NCI-H345 treated with DMSO at 0.1 percent for 48 hours (cell line): ENCODE results near the gene YEATS2.
"Not testable (repeated sequence)": the region's sequence is repeated elsewhere in the genome, so short reads cannot be mapped to it uniquely, and the experiment has no call there.

Experiments used
- DNase-seq: peaks from one replicate; lab custom pipeline; 2025; ENCODE audit not compliant: unreplicated experiment; lab: John Stamatoyannopoulos, UW

The YEATS2 gene

DNA sequence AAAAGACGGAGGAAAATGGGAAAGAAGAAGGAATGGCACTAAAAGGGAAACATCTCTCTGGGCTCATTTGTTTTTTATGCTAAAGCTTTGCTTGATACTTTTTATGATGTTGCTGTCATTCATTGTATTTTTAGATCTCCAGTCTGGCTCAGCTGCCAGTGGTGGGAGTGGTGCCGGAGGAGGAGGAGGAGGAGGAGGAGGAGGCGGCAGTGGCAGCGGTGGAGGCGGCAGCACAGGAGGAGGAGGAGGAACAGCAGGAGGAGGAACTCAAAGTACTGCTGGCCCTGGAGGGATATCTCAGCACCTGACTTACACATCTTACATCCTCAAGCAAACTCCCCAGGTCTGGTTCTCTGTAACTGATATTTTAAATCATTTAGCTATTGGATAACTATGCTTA, 78.2 kb downstream of the YEATS2 start:
- DNase-seq: no peak

DNA sequence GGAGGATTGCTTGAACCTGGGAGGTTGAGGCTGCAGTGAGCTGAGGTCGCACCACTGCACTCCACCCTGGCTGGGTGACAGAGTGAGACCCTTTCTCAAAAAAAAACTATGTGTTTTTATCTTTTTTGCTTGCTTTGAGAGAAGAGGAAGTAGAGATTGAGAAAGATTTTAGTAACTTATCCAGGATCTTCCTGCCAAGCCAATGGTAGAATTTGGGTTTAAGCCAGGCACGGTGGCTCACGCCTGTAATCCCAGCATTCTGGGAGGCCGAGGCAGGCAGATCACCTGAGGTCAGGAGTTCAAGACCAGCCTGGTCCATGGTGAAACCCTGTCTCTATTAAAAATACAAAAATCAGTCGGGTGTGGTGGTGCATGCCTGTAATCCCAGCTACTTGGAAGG, 78.9 kb downstream of the YEATS2 start:
- DNase-seq: not testable (repeated sequence)

DNA sequence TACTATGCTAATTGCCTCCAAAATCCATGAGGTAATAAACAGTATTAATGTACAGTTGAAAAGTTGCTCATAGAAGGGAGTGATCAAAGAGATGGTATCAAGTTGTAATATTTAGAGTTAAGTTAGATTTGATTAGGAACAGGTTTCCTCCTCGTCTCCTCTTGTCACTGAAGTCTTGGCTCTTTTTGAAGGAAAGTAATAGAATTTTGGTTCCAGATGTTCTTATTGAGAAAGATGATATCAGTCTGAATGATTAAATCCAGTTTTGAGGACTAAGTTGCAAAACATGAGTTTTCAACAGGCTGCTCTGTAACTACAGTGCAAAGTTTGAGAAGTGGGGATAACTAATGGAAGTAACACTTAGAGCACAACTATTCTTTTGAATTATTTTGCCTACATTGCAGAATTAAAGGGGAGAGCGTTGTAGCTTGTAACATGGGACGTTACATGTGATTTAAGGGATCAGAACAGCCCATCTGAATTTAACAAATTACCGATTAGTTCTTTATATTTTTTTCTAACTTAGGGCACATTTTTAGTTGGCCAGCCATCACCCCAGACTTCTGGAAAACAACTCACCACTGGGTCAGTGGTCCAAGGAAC, 79.5 kb downstream of the YEATS2 start:
- DNase-seq: no peak

DNA sequence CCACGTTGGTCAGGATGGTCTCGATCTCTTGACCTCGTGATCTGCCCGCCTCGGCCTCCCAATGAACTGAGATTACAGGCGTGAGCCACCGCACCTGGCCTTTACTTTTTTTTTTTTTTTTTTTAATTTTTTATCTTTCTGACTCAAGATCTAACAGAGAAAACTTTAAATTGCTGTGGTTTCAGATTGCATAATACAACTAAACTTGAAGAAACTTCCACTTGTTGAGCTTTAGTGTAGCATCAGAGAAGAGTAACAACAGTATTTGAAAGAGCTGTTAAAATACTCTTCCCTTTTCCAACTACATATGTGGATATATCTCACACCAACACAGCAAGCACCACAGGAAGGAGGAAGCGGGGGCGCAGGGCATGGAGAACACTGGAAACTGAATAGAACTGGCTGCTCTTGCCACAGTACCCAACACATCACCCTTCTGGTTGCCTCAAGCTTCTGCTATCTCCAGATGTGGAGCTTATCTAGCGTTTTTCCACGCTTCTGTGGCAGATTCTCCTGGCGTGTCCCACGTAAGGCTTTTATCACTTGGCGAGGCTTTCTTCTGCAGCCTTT, 82.4 kb downstream of the YEATS2 start:
- DNase-seq: no peak

DNA sequence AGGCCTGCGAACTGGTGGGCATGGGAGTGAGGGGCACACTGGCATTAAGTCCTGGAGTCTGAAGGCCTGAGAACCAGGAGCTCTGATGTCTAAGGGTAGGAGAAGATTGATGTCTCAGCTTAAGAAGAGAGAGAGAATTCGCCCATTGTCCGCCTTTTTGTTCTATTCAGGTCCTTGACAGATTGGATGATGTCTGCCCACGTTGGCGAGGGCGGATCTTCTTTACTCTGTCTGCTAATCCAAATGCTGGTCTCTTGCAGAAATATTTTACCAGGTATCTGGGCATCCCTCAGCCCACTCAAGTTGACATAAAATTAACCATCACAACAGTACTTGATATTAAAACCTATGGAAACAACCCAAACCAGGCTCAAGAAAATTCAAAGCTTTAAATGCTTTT, 83.6 kb downstream of the YEATS2 start:
- no peak for DNase-seq

DNA sequence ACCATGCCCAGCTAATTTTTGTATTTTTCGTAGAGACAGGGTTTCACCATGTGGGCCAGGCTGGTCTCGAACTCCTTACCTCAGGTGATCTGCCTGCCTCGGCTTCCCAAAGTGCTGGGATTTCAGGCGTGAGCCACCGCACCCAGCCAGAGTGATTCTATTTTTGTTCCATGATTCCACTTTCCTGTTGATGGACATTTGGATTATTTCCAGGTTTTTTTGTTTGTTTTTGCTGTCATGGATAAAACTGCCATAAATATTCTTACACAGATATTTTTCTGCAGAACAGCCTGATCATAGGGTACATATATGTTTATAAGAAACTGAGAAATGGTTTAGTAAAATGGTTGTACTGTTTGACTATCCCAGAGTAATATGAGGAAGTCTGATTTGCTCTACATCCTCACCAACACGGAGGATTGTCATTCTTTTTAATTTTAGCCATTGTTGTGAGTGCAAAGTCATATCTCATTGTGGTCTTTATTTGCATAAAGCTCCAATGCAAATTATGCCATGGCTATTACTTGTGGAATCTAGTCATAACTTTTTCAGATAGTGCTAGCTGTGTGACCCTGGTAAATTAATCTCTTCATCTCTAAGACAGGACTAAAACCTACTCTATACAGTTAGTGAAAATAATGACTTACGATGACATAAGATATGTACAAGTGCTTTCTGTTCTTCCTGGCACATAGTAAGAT, 85.1 kb downstream of the YEATS2 start:
- DNase-seq: no peak

DNA sequence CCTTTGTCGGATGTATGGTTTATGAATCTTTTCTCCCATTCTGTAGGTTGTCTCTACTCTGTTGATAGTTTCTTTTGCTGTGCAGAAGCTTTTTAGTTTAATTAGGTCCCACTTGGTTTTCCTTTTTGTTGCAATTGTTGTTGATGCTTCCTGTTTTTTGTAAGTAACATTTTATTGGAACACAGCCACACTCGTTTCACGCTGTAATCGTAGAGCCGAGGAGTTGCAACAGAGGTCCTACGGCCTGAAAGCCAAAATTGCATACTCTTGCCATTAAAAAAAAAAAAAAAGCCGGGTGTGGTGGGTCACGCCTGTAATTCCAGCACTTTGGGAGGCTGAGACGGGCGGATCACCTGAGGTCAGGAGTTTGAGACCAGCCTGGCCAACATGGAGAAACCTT, 86.9 kb downstream of the YEATS2 start:
- DNase-seq: not testable (repeated sequence)

DNA sequence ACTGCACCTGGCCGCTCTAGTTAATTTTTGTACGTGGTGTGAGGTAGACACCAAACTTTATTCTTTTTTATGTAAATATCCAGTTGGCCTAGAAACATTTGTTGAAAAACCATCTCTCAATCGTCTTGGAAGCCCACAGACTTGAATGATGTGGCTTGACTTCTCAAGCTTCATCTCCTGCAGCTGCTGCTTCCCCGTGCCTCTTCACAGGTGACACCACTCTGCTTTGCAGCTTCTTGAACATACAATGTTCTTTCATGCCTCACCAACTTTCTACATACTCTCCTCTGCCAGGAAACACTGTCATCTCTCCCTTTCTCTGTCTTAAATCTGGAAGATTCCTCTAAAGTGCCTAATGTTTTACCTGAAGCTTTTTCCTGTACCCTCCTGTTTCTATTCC, 92.2 kb downstream of the YEATS2 start:
- DNase-seq: no peak

DNA sequence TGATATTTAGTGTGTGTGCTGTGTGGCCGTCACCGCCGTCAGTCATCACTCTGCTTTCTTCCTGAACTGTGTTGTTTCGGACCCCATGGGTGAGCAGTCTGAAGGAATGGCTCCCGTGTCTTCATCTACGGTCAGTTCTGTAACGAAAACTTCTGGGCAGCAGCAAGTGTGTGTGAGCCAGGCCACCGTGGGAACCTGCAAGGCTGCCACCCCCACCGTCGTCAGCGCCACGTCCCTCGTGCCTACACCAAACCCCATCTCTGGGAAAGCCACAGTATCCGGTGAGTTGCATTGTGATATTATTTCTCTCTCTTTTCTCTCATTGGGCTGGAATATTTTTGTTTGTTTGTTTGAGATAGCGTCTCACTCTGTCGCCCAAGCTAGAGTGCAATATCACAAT, 93.1 kb downstream of the YEATS2 start:
- DNase-seq: no peak

DNA sequence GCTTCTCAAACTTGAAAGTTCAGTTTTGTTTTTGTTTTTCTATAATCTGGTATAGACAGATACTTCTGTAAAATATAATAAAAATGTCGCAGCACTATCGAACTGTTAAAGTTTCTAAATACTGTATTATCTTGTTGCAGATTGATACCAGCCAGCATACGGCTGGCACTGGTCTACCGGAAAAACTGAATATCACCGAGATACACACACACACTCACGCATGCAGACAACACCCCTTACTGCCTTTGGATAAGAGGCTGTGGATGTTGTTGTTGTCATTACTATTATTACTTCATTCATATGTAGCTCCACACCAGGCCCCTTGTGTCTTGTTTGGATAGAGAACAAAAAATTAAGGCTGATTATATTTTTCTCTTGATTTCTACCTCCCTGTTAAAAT, 95.4 kb downstream of the YEATS2 start:
- DNase-seq: no peak

DNA sequence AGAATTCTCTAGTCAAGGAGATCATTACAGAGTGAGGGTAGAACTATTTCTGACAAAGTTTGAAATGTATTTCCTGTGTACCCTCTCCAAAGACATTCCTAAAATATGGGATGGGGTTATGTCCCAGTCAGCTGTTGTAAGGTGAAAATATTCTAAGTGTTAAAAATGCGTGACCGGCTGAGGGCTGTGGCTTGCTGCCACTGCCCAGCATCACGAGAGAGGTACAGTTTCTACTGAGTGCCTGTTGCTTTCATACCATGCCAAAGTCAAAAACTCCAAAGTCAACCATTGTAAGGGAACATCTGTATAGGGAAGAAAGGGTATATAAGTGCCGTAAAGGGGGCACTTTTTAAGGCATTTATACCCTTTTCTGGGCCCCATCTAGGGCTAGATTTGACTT, 96.9 kb downstream of the YEATS2 start:
- DNase-seq: no peak

DNA sequence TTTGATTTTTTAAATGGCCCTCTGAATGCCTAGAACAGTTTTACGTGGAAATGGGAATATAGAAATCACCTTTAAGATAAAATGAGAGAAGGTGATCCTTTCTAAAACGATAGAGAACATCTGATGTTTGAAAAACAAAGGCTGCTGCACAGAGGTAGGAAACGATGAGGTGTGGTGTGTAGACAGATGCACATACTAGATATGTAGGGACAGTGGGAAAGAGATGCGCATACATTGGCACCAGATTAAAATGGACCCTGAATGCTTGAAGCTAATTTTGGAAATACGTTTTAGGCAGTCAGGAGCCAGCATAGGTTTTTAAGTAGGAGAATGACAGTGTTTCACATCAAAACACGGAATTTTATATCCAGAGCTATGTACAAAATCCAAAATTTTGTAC, 98.8 kb downstream of the YEATS2 start:
- DNase-seq: no peak

DNA sequence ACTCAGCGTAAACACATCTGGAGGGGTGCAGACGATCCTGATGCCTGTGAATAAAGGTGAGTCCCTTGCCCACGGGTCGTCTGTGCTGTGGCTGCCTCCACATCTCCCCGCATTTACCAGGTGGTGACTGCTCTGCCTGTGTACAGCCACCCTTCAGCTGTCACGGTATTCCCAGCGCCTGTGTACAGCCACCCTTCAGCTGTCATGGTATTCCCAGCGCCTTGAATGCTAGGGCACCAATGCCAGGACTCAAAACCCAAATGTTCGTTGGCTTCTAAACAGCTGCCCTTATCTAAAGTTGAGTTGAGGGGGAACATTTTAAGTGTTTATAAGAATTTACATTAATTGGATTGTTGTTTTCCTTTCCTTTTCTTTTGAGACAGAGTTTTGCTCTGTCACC, 100.4 kb downstream of the YEATS2 start:
- DNase-seq: no peak

DNA sequence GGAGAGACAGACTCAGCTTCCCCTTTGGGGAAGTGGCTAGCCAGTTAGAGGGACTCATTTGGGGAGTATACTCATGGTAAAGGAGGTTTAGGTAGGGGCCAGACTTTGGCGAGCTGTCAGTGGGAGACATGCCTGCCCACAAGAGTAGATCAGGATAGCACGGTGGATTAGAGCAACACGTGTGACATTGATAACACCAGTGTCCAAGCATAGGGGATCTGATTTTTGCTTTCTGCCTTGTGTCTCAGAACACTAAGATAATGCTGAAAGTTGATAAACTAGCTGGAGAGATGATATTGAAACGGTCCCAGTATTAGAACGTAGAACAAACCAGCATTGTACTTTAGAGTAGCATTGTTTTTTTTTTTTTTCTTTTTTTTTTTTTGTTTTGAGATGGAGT, 101.9 kb downstream of the YEATS2 start:
- DNase-seq: no peak

DNA sequence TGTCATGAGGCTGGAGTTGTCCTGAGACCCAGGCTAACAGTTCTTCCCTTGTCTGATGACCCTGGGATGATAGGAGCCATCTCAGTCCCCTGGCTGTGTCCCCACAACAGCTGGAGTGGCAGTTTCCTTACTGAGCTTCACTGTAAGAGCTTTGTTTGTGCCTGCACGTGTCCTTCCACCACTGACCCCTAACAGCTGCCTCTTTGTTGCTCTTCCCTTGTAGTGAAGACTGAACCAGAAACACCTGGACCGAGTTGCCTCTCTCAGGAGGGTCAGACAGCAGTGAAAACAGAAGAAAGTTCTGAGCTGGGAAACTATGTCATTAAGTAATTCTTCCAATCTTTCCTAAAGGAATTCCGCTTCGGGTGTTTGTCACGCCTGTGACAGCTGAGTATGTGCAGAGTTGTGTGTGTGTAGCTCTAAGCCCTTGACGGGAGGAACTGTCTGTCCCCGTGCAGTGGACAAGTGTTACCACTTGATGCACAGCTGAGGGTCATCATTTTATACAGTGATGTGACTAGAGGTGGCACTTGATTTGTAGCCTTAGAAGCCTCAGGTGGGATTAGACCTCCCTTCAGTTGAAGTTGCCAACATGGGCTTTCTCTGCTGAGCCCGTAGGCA, 102.8 kb downstream of the YEATS2 start:
- DNase-seq: no peak

DNA sequence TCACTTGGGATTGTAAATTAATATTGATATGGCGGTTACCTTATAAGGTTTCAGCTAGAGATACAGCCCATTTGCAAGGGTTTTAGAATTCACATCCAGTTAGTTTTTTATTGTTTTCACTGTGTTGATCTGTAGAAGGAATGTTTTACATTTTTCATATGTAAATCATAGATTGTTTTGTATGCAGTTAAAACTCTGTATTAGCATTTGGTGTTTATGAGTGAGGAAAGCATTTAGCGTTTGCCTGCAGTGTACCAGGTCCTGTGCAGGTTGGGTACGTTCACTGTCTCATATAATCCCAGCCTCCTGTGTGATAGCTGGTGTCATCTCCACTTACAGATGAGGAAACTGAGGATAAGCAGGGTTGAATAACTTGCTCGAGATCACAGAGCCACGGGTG, 104.0 kb downstream of the YEATS2 start:
- DNase-seq: no peak

DNA sequence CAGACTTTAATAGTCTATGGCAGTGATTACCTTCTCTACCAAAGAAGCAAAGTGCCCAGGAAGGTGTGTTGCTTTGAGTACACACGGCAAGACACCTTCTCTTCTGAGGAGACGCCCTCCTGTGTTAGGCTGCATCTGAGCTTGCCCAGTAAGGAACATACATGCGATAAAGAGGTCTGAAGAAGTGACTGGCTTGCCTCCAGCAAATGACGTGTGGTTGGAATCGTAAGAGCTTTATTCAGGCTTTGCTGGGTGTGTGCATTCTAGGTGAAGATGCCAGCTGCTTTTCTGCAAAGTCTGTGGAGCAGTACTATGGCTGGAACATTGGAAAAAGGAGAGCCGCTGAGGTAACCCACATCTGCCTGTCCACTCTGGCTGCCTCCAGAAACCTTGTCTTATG, 105.4 kb downstream of the YEATS2 start:
- DNase-seq: no peak

DNA sequence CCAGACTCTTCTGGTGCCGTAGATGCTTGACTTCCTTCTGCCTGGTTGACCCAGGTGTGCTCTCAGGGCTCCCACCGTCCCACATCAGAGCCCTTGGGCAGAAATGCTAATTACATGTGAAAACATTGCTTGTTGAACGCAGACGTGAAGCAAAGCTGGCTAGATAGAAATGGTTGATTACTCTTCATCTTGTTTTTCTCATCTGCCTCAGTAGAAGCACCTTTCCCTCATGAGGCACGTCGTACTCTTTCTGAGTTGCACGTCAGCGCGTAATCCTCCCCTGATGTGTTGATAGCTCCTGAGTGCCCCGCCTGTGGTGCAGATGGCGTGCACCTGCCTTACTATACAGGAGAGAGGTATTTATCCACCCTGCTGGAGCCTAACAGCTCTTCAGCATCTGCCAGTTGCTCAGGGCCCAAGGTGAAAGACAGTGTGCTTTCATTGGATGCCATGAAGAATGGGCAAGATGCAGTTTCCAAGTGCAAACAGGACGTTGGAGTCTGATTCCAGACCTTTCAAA, 109.7 kb downstream of the YEATS2 start:
- DNase-seq: peak; percentile 99

DNA sequence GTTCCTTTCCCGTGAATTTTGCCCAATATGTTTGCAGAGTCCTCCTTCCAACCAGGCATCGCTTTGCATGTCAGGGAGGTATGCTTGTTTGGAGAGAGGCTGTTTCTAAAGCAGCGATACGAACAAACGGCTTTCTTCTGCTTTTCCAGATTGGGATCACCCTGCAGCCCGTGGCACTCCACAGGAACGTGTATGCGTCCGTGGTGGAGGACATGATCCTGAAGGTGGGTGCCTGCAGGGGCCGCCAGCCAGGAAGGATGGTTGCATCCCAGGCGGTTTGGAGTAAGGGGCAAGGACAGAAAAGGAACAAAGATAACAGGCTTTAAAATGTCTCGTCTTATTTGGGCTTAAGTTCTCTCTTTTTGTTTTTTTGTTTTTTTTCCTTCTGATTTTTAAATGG, 110.3 kb downstream of the YEATS2 start:
- no peak for DNase-seq

DNA sequence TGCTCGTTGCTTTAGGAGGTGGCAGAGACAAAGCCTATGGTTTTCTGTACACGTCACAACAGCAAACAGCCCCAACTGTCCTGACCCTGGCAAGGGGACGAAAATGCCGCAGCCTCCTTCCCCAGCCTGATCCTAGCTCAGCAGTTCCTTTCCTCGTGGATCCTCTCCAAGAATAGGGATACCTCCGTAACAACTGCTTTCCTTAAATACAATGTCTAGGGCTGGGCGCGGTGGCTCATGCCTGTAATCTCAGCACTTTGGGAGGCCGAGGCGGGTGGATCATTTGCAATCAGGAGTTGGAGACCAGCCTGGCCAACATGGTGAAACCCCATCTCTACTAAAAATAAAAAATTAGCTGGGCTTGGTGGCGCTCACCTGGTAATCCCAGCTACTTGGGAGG, 110.8 kb downstream of the YEATS2 start:
- DNase-seq: no peak

DNA sequence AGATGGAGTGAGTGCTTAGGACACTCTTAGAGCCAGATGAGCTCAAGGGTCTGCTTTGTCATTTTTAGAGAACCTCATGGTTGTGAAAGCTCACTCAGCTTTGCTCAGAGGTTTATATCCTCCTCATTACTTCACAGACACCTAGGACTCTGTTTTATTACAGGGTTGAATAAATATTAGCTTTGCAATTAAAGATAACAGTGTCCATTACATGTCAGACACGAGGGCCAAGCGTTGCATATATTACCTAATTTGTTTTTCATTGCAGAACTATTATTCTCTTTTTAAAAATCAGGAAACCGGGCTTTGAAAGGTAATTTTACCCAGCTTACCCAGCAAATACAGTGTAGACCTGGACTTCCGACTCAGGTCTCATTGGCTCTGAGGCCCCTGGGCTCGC, 111.7 kb downstream of the YEATS2 start:
- peak; percentile 72 for DNase-seq
